CD14-positive monocyte (primary cell): ENCODE data around the gene DRC3. TPM values are rescaled to one million over a fixed set of nuclear protein-coding genes. Genes with fewer than 3 reads are reported as not detected.

Source experiments
- DNase-seq, 3 donors: peaks; one replicate each; pipeline ENCODE4 v3.0.0-alpha.2; 2011 to 2022
- H2AFZ ChIP-seq: 2 replicates; pipeline ENCODE4 v1.6.0; 2012; ENCODE audit warnings: mild to moderate bottlenecking, low read depth, low read length, inconsistent platforms; ENCODE audit not compliant: insufficient read depth, poor library complexity, severe bottlenecking
- H3K27ac ChIP-seq, 2 donors: 1 replicate in 1 of 2; 2 replicates in 1 of 2; pipeline ENCODE4 v1.5.1; 2012 to 2013; ENCODE audit warnings: low read length in 2 of 2, control low read depth in 1 of 2, inconsistent platforms in 1 of 2, low read depth in 1 of 2, mild to moderate bottlenecking in 1 of 2
- H3K27me3 ChIP-seq, 2 donors: one replicate each; pipeline versions ENCODE4 v1.6.0 to v1.6.1; 2011 to 2013; ENCODE audit warnings: low read length in 2 of 2; ENCODE audit not compliant: control insufficient read depth in 2 of 2, insufficient read depth in 2 of 2
- H3K36me3 ChIP-seq, 2 donors: replicated peaks in 1 of 2; 1 replicate in 1 of 2; 2 replicates in 1 of 2; pipeline versions ENCODE4 v1.5.1 to v1.6.1; 2012 to 2013; ENCODE audit warnings: low read length in 2 of 2, control low read depth in 1 of 2, inconsistent platforms in 1 of 2, mild to moderate bottlenecking in 1 of 2; ENCODE audit not compliant: insufficient read depth in 2 of 2, control insufficient read depth in 1 of 2
- H3K4me1 ChIP-seq, 2 donors: 1 replicate in 1 of 2; 2 replicates in 1 of 2; pipeline versions ENCODE4 v1.5.1 to v1.6.1; 2012 to 2013; ENCODE audit warnings: low read length in 2 of 2, control low read depth in 1 of 2, inconsistent platforms in 1 of 2, mild to moderate bottlenecking in 1 of 2, moderate library complexity in 1 of 2; ENCODE audit not compliant: insufficient read depth in 2 of 2, control insufficient read depth in 1 of 2
- H3K4me2 ChIP-seq: replicated peaks from 2 replicates; pipeline ENCODE3; 2012; ENCODE audit warnings: low read length, moderate library complexity, mild to moderate bottlenecking; ENCODE audit not compliant: poor library complexity, severe bottlenecking; ENCODE audit errors: extremely low read depth
- H3K4me3 ChIP-seq, 3 experiments: fragments of 200-600 bp in 1 of 3; sonication (generic) in 1 of 3; replicated peaks in 1 of 3; 1 replicate in 2 of 3; 2 replicates in 1 of 3; pipeline ENCODE4 v1.5.1; 2011 to 2013; ENCODE audit warnings: low read length in 3 of 3, mild to moderate bottlenecking in 3 of 3, control low read depth in 2 of 3, low read depth in 2 of 3, inconsistent platforms in 1 of 3, moderate library complexity in 1 of 3
- H3K79me2 ChIP-seq: 2 replicates; pipeline ENCODE4 v1.6.0; 2012; ENCODE audit warnings: mild to moderate bottlenecking, control low read depth, inconsistent platforms, low read length, moderate library complexity; ENCODE audit not compliant: insufficient read depth
- H3K9ac ChIP-seq: 2 replicates; pipeline ENCODE4 v1.6.0; 2017; ENCODE audit warnings: low read length, mild to moderate bottlenecking; ENCODE audit not compliant: insufficient read depth, poor library complexity, severe bottlenecking
- H3K9me3 ChIP-seq, 2 donors: replicated peaks in 1 of 2; 1 replicate in 1 of 2; 2 replicates in 1 of 2; pipeline versions ENCODE4 v1.5.1 to v1.6.1; 2012 to 2013; ENCODE audit warnings: low read length in 2 of 2, control low read depth in 1 of 2; ENCODE audit not compliant: control insufficient read depth in 1 of 2, insufficient read depth in 1 of 2
- H4K20me1 ChIP-seq: 2 replicates; pipeline ENCODE4 v1.6.0; 2012; ENCODE audit warnings: mild to moderate bottlenecking, low read length, control low read depth, moderate library complexity; ENCODE audit not compliant: insufficient read depth
- H3K27ac Mint-ChIP-seq, 7 donors: one replicate each; pipeline ENCODE4 v1.8.0; 2020; ENCODE audit warnings: mild to moderate bottlenecking in 7 of 7, mixed read lengths in 7 of 7, moderate library complexity in 6 of 7, inconsistent platforms in 2 of 7
- H3K27me3 Mint-ChIP-seq, 3 donors: one replicate each; pipeline ENCODE4 v1.8.0; 2021 to 2022; ENCODE audit warnings: low read depth in 3 of 3, mild to moderate bottlenecking in 3 of 3, mixed read lengths in 3 of 3, moderate library complexity in 3 of 3, inconsistent platforms in 1 of 3
- H3K36me3 Mint-ChIP-seq, 2 donors: one replicate each; pipeline ENCODE4 v1.8.0; 2020; ENCODE audit warnings: mixed read lengths in 2 of 2, inconsistent platforms in 1 of 2, mild to moderate bottlenecking in 1 of 2
- H3K4me1 Mint-ChIP-seq: one replicate; pipeline ENCODE4 v1.8.0; 2020; ENCODE audit warnings: mild to moderate bottlenecking, mixed read lengths
- H3K4me3 Mint-ChIP-seq, 2 donors: one replicate each; pipeline ENCODE4 v1.8.0; 2020; ENCODE audit warnings: mild to moderate bottlenecking in 2 of 2, mixed read lengths in 2 of 2, moderate library complexity in 1 of 2
- H3K9me3 Mint-ChIP-seq, 7 donors: one replicate each; pipeline ENCODE4 v1.8.0; 2020 to 2022; ENCODE audit warnings: mixed read lengths in 7 of 7, mild to moderate bottlenecking in 6 of 7, moderate library complexity in 6 of 7, inconsistent platforms in 2 of 7
- CTCF ChIP-seq: fragments of 200-600 bp; IDR thresholded peaks from one replicate; pipeline ENCODE4 v1.8.0; 2022; ENCODE audit warnings: antibody characterized with exemption, mild to moderate bottlenecking
- WGBS: methylation state at CpG from one replicate; pipeline ENCODE4 v1.1.5; 2013; ENCODE audit warnings: missing lambda C conversion rate; ENCODE audit not compliant: insufficient coverage; 5-methylcytosine and 5-hydroxymethylcytosine counted together
- intact Hi-C, 2 donors: fragments of 100-400 bp; cut with micrococcal nuclease; formaldehyde crosslinking; loops; one replicate each; pipeline versions ENCODE4 v1.15.0 to v1.15.1; 2023
- polyA plus RNA-seq, 3 donors: library from polyadenylated mRNA; depleted of rRNA in 1 of 3; unstranded in 2 of 3; stranded (reverse) in 1 of 3; fragments of 300-500 nt in 2 of 3; fragments of >200 nt in 1 of 3; fragmentation: Illumina TruSeq in 2 of 3; gene quantifications; 1 replicate in 2 of 3; 2 replicates in 1 of 3; pipeline ENCODE4 v1.2.3, GENCODE V29; 2012 to 2021

DRC3 gene
- polyA plus RNA-seq, 3 donors: 0.23 to 0.58 (median 0.39) TPM

GRCh38 chr17:18064053-18064452 is 91.4 kb downstream of the DRC3 start:
- Mint-ChIP-seq H3K36me3 (peaks cover 59 to 74% of the 10 kb centered on the region in 2 donors), H3K4me3 (no peak overlapping the region), H3K27me3 (no peaks in the 10 kb centered on the region), H3K4me1 (no peaks in the 10 kb centered on the region), H3K27ac (no peak overlapping the region), H3K9me3 (peaks cover 0 to 2% (median 0%) of the 10 kb centered on the region in 7 donors)
- peaks cover 41 to 66% of the 10 kb centered on the region in 2 donors for H3K36me3 ChIP-seq
- intact Hi-C loops: no loop called here
- H3K9ac ChIP-seq: no peak overlapping the region
- no peaks in the 10 kb centered on the region for H3K9me3 ChIP-seq
- no peak overlapping the region for H2AFZ ChIP-seq
- no peaks in the 10 kb centered on the region for H3K79me2 ChIP-seq
- no peaks in the 10 kb centered on the region for H3K4me1 ChIP-seq
- H3K4me2 ChIP-seq: no peak overlapping the region
- H3K4me3 ChIP-seq: no peak overlapping the region
- no peak for DNase-seq
- H4K20me1 ChIP-seq: no peaks in the 10 kb centered on the region
- no peak for TF ChIP-seq CTCF
- no CpG with 5 or more reads among the region's 2 CpGs for WGBS
- H3K27me3 ChIP-seq: no peaks in the 10 kb centered on the region
- no peak overlapping the region for H3K27ac ChIP-seq

DNA sequence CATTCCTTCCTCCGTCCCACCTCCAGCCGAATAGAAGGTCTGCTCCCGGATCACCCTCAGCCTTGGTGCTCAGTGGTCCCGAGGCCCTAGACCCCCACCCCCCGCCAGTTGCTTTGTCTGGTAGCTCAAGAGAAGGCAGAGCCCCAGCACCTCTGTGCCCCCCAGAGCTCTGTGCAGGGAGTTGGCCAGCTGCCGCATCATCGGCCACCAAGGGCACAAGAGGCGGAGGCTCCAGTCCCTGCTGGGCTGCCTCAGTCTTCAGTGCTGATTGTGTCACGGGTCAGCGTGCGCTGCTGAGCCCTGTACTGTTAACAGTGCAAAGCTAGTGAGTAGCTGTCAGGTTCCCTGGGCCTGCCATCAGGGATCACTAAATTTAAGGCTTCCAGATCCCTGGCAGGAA is 92.9 kb downstream of the DRC3 start:
- peaks cover 0 to 2% (median 0%) of the 10 kb centered on the region in 3 donors for H3K27me3 Mint-ChIP-seq
- no peaks in the 10 kb centered on the region for H3K4me1 Mint-ChIP-seq
- peaks cover 48 to 59% of the 10 kb centered on the region in 2 donors for H3K36me3 Mint-ChIP-seq
- no peak overlapping the region for H3K4me2 ChIP-seq
- no peak overlapping the region for H3K9ac ChIP-seq
- H4K20me1 ChIP-seq: no peaks in the 10 kb centered on the region
- H3K79me2 ChIP-seq: no peaks in the 10 kb centered on the region
- peaks cover 0 to 2% (median 0%) of the 10 kb centered on the region in 7 donors for H3K9me3 Mint-ChIP-seq
- no peak for TF ChIP-seq CTCF
- 97% methylated on average over 11 of the region's 11 CpGs for WGBS
- no peak overlapping the region for H3K27ac ChIP-seq
- H3K4me1 ChIP-seq: no peaks in the 10 kb centered on the region
- H2AFZ ChIP-seq: no peak overlapping the region
- H3K36me3 ChIP-seq: peaks cover 34 to 58% of the 10 kb centered on the region in 2 donors
- H3K27ac Mint-ChIP-seq: peak overlapping the region in 1 of 7 donors; percentile 17
- intact Hi-C loops: no loop called here
- H3K27me3 ChIP-seq: no peaks in the 10 kb centered on the region
- H3K9me3 ChIP-seq: no peaks in the 10 kb centered on the region
- DNase-seq: no peak
- no peak overlapping the region for H3K4me3 ChIP-seq
- H3K4me3 Mint-ChIP-seq: no peak overlapping the region

Other genes starting within 250 kb of the DRC3 start
- 10 to 100 TPM in 2 of 3 donors, 1 to 10 TPM in 1; 7.6 to 35.9 (median 10.5) TPM for gene SREBF1, start 135.9 kb upstream of the DRC3 start, polyA plus RNA-seq
- gene TOM1L2, start 462 bp upstream of the DRC3 start, polyA plus RNA-seq: 10 to 100 TPM in 1 of 3 donors, 1 to 10 TPM in 2; 1.7 to 28.2 (median 2.8) TPM
- 10 to 100 TPM; 41.3 to 50.8 (median 44.9) TPM for gene ATPAF2, start 66.3 kb downstream of the DRC3 start, polyA plus RNA-seq
- gene GID4, start 66.5 kb downstream of the DRC3 start, polyA plus RNA-seq: 1 to 10 TPM; 4.1 to 6.0 (median 4.4) TPM
- gene DRG2, start 115.1 kb downstream of the DRC3 start, polyA plus RNA-seq: 10 to 100 TPM; 26.9 to 36.1 (median 32.0) TPM
- 1 to 10 TPM in 1 of 3 donors, under 1 TPM in 2; 0.31 to 4.4 (median 0.56) TPM for gene MYO15A, start 135.9 kb downstream of the DRC3 start, polyA plus RNA-seq
- 10 to 100 TPM; 50.4 to 79.1 (median 78.9) TPM for gene ALKBH5, start 211.0 kb downstream of the DRC3 start, polyA plus RNA-seq